ENCODE results near the gene SLC6A3. TPM values are rescaled to one million over a fixed set of nuclear protein-coding genes. Genes with fewer than 3 reads are reported as not detected.

SLC6A3 gene
- not detected in 2 replicates for total RNA-seq (2014; rRNA removed; shearing (Covaris generic))

DNA sequence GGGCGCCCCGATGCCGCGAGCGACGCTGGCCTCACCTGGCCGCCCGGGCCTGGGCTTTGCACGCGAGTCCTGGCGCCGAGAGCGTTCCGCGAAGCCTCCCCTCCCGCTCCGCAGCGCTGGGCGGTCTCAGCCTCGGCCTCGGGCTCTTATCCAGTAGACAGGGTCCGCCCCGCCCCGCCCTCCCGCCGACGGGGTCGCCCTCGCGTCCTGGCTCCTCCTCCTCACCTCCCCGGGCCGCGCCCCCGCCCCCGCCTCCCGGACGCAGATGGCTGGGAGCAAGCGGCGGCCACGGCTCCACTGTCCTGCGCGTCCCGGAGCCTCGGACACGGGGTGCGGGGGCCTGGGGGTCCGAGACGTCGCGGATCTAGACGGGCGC lies at the start of gene SLC6A3:
Gene SLC6A3 (minus strand): TSS at position 128 of the 376 bp plus-strand sequence. CDS start 2,243 bp downstream, outside the sequence.
- no peak for DNase-seq (ENCODE audit: low spot score)

DNA sequence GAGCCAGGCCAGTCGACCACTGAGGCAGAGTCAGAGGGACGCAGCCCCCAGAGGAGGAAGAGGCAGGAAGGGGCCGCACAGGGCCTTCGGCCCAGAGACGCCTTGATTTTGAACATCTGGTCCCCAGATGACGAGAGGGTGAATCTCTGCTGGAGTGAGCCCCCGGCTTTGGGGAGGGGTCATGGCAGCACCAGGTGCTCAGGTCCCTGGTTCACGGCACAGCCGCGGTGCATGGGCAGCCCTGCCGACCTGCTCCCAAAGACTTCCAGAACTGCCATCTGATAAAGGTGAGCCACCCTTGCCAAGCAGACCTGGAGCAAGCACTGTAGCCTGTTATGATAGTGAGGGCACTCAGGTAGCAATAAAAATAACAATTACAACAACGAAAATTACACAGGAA lies 48.7 kb upstream of the SLC6A3 start:
- DNase-seq (ENCODE audit: low spot score) = no peak

DNA sequence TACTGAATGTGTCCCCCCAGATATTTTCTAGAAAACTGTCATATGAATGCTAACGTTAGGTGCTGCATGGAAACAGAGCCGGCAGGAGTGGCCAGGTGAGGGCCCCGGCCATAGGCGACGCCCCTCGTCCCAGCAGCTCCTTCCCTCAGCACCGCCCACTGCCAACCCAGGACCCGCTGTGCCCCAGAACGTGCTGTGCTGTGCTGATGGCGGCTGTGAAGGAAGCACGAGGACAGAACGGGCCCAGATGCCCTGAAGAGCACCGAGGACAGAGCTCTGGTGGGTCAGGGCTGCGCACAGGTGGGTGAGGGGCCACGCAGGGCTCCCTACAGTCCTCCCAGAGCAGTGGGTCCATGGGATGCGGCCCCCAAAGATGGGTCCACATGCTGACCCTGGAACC lies 48.2 kb upstream of the SLC6A3 start:
- DNase-seq (ENCODE audit: low spot score) = no peak

DNA sequence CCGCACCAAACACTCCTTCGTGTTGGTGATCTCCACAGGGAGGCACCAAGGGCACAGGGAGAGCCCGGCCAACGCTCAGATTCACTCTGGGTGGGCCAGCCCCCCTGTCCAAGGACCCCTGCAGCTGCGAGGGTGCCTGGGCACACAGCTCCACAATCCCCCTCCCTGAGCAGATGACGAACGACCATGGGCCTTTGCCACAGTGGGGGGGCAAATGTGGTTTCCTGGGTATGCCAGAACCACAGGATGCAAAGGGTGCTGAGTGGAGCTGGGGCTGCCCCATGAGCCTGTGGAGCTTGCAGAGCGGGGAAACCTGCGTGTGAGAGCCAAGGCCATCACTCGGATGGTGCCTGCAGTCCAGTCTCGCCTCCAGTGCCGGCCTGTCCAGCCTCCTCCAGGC lies 47.5 kb upstream of the SLC6A3 start:
- DNase-seq (ENCODE audit: low spot score) = no peak

DNA sequence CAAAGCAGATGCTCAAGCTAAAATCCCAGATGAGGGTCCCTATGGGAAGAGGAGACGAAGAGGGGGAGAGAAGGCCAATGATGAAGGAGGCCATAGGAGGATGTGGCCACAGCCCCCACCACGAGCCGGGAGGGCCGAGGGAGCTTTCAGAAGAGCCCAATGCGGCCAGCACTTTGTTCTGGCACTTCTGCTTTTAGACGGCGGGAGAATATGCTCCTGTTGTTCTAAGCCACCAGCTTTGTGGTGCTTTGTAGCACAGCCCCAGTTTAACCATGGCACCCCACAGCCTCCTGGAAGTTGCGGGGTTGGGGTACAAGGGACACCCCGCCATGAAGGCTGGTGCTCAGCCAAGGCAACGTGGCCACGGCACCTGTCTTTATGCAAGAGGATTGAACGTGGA lies 45.1 kb upstream of the SLC6A3 start:
- DNase-seq (ENCODE audit: low spot score) = no peak

GRCh38 chr5:1489754-1490153 lies 44.5 kb upstream of the SLC6A3 start:
- DNase-seq (ENCODE audit: low spot score) = no peak

GRCh38 chr5:1488882-1489680 lies 43.8 kb upstream of the SLC6A3 start:
- DNase-seq (ENCODE audit: low spot score) = no peak

DNA sequence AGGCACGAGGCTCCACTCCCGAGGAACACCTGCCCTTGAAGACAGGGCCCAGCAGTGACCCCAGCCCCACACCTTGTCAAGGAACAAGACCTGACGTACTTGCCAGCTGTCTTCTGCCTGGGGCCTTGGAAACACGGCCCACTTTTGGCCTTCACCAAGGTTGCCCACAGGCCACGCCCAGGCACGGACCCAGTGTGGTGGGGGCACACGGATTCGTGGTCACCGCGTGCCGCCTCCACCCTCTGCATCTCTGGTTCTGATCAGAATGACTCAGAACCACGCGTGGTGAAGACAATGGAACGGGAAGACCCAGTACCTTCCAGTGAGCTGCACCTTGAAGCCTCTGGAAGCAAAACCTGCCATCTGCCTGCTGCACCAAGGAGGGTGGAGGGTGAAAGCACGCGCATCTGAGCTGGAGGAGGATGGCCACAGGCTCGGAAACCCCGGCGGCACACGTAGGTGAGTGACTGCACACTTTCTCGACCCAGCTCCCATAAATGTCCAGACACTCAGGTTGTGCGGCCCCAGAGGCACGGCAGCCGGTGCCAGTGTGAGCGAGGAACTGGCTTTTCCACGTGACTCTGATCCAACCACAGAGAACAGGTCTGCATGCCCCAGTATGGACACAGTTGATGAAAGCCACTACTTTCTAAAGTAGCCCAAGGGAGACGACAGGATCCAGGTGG lies 42.0 kb upstream of the SLC6A3 start:
- no peak for DNase-seq (ENCODE audit: low spot score)

DNA sequence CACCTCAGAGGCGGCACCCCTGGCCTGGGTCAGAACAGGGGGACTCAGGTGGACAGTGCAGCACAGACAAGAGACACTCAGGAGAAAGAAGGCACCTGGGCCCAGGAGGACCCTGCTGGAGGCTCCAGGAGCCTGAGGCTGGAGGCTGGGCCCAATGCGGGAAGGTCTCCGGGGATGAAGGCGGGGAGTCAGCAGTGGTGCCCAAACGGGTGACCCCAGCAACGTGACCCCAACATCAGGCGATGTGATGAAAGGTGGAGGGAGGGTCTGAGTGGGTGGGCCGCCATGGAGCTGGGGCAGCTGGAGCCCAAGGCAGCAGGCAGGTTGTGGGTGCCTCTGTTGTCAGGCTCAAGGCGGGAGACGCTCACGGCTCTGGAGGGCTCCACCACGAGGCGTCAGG lies 41.0 kb upstream of the SLC6A3 start:
- DNase-seq (ENCODE audit: low spot score) = no peak

DNA sequence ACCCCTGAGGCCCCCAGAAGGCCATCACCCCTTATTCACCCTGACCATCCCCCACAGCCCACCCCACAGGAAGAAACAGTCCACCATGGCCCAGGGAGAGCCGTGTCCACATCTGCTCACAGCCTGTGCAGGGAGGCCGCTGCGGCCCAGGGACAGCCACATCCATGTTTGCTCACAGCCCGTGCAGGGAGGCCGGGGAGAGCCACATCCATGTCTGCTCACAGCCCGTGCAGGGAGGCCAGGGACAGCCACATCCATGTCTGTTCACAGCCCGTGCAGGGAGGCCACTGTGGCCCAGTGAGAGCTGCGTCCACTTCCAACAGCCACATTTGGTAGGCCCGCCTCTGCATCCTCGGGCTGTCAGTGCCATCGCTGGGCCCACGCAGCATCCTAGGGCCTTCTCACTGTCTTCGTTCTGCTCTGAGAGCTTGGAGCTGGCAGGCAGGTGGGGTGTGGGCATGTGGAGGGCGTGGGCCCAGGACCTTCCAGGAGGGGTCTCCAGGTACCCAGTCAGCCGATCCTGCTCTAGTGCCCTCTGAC lies 40.4 kb upstream of the SLC6A3 start:
- DNase-seq (ENCODE audit: low spot score) = no peak

DNA sequence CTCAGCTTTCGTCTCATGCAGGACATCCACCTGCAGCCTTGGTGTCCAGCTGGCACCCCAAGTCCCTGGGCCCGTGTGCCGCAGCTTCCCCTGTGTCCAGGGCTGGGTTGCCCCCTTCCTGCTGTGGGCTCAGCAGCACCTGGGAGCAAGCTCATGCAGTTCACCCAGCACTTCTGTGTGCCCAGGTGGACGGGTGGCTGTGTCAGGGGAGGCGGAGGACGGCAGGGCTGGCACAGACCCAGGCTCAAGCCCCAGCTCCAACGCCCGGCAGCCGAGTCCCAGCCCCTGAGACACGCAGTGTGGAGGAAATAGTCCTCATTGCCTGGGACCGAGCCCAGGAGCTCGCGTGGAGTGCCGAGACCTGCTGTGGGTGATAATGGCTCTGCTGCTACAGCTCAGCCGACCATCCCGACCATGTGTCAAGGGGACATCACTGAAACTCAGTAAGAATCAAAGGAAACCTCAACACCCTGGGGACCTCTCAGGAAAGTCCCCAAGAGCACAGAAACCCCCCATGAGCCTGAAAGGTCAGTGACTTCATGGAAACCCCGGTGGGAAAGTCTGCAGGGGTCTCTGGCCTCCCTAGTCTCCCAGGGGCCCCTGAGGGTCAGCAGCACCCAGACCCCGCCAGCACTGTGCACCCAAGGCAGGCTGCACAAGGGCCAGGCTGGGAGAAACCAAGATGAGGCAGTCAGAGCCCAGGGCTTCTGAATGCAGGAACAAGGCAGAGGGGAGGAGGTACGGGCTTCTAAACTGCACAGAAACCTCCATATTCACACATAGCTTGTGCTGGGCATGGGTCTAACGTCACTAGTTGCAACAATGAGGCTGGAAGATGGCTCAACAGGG lies 39.7 kb upstream of the SLC6A3 start:
- DNase-seq (ENCODE audit: low spot score) = no peak

GRCh38 chr5:1483856-1484729 lies 38.9 kb upstream of the SLC6A3 start:
- no peak for DNase-seq (ENCODE audit: low spot score)

DNA sequence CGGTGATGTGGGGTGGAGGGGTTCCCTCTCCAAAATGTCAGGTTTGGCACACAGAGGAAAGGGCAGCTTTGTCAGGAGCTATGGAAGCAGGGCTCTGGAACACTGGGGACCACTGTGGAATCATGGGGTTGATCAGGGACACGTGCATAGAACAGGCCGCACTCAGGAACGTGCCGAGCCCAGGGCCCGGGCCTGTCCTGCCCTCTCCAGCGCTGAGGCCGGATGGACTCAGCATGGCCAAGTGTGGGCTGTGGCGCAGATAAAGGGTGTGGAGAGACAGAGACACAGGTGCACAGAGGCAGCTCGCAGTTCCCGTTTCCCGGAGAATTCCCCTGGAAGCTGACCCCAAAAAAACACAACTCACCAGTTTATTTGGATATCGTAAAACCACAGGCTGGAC lies 37.8 kb upstream of the SLC6A3 start:
- no peak for DNase-seq (ENCODE audit: low spot score)

DNA sequence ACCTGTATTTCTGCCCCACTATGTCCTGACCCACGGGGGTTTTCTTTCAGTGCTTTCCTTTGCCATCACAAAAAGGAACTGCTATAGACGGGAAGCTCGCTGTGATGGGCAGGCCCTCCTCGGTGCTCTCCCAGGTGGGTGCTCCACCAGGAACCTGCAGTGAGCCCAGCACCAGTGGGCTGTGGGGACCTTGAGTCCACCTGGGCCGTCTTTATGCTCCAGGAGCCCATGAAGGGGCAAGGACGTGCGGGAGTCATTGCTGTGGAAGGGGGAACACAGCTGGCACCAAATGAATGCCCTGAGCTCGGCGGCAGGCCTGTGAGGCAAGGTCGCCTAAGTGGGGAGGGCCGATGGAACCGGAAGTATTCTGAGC lies 36.7 kb upstream of the SLC6A3 start:
- no peak for DNase-seq (ENCODE audit: low spot score)

- no peak for DNase-seq (ENCODE audit: low spot score)
Measured at GRCh38 chr5:1481266-1481958, 36.2 kb upstream of the SLC6A3 start.

- no peak for DNase-seq (ENCODE audit: low spot score)
Measured at GRCh38 chr5:1480806-1481205, 35.6 kb upstream of the SLC6A3 start.

DNA sequence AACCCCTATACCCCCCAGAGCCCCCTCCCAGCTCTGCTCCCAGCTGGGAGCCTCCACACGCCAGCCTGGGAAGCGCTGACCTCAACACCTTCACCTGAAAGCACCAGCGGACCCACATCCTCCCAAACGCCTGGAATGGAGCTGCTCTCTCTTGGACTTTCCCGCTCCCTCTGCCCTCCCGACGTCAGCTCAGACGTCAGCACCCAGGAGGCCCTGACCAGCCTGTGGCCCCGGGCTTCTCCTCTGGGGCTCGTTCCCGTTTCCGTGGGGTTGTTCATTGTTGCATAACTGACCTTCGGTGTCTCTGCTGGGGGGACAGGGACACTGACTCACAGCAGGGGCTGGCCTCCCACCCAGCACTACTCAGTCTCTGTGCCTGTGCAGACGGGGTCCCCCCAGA lies 35.0 kb upstream of the SLC6A3 start:
- no peak for DNase-seq (ENCODE audit: low spot score)

- peak; percentile 46 for DNase-seq (ENCODE audit: low spot score)
Measured at GRCh38 chr5:1479581-1480188, 34.4 kb upstream of the SLC6A3 start.

GRCh38 chr5:1479066-1479465 lies 33.8 kb upstream of the SLC6A3 start:
- DNase-seq (ENCODE audit: low spot score) = no peak

Data from HT-29 (cell line).